ENCODE results near the gene SGCB. TPM values are rescaled to one million over a fixed set of nuclear protein-coding genes. Genes with fewer than 3 reads are reported as not detected.
"Not testable (repeated sequence)": the region's sequence is repeated elsewhere in the genome, so short reads cannot be mapped to it uniquely, and the experiment has no call there.

SGCB gene
- 10 to 100 TPM; 12.1 to 12.6 TPM for total RNA-seq

DNA sequence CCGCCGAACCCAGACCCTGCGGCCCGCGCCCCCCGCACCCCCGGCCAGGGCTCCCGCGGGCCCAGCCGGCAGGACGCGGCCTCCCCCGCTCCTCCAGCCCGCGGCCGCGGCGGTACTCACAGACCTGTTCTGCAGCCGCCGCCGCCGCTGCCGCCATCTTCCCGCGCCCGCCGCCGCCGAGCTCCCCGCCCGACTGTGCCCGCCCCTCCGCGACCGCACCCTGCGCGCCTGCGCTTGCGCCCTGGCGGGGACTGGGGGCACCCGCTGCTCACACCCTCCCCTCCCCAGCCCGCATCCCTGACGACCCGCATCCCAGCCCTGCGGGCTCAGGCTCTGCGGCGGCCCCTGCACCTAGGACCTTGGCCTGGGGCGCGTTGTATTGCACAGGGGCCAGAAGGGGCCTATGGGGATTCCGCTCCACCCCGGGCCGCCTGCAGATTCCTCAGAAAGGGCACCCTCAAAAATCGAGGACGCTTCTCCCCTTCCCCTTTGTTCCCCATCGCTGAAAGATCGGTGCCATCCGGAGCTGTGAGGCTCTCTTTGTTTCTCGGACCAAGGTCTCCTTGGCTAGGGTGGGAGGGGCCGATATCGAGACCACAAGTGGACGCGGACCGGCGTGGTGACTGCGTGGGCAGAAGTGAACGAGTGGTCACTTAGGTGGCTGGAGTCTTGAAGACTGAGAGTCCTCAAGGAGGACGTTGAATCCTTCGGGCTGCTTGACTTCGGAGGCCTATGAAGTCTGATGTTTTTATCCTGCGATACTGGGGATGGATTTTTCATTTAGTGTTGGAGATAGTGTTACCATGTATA is at the start of gene SGCB:
SGCB (minus strand) TSS at position 197 of the 810 bp plus-strand sequence; CDS start at position 157, 40 bp downstream.
- CTCF ChIA-PET, result interaction anchor here (1.3 to 1.8 kb wide), 3 partner anchors 10 to 206 kb away, joined by 3 to 7 read pairs (median 3); partner anchors contain the start of gene DCUN1D4
- ATAC-seq (peak; percentile 95), DNase-seq (peak; percentile 77)
- peaks cover 35% of the 10 kb centered on the region for H3K27me3 Mint-ChIP-seq
- peak within 1 kb of the TSS; percentile 81 for H3K4me3 Mint-ChIP-seq
- peak within 1 kb of the TSS; percentile 74 for H3K27ac Mint-ChIP-seq
- H3K36me3 Mint-ChIP-seq, result peaks cover 6% of the 10 kb centered on the region
- H3K4me1 Mint-ChIP-seq, result peaks cover 27% of the 10 kb centered on the region
- H3K9me3 Mint-ChIP-seq (ENCODE audit: low read depth), result no peaks in the 10 kb centered on the region

- H3K9me3 Mint-ChIP-seq (ENCODE audit: low read depth); CTCF ChIA-PET; H3K36me3 Mint-ChIP-seq; H3K4me3 Mint-ChIP-seq; H3K4me1 Mint-ChIP-seq; H3K27me3 Mint-ChIP-seq; H3K27ac Mint-ChIP-seq; ATAC-seq; DNase-seq: not testable (repeated sequence)
These were observed 48.3 kb upstream of the SGCB start for GRCh38 chr4:52086425-52086824.

GRCh38 chr4:52081216-52081615 is 43.1 kb upstream of the SGCB start:
- Mint-ChIP-seq H3K36me3 (no peaks in the 10 kb centered on the region), H3K9me3 (ENCODE audit: low read depth) (no peaks in the 10 kb centered on the region), H3K27ac (no peak overlapping the region), H3K4me3 (no peak overlapping the region), H3K4me1 (no peaks in the 10 kb centered on the region), H3K27me3 (peaks cover 34% of the 10 kb centered on the region)
- ATAC-seq, result no peak
- CTCF ChIA-PET, result no interaction called here
- DNase-seq, result no peak

DNA sequence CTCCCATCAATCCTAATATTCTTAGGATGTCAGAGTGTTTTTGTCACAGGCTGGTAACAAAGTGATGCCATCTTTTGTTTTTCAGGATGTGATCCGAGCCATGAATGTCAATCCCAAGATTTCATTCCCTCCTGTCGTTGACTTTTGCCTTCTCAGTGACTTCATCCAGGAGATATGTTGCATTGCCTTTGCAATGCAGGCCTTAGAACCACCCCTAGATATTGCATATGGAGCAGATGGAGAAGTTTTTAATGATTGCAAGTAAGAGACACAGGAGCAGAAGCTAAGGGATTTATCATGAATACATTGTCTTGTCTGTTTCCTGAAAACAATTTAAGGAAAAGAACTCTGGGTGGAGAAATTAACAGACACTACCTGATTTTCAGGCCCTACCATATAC is 41.6 kb upstream of the SGCB start:
- CTCF ChIA-PET, result no interaction called here
- no peaks in the 10 kb centered on the region for H3K9me3 Mint-ChIP-seq (ENCODE audit: low read depth)
- DNase-seq (no peak), ATAC-seq (no peak)
- H3K36me3 Mint-ChIP-seq, result no peaks in the 10 kb centered on the region
- peaks cover 50% of the 10 kb centered on the region for H3K27me3 Mint-ChIP-seq
- no peaks in the 10 kb centered on the region for H3K4me1 Mint-ChIP-seq
- H3K27ac Mint-ChIP-seq, result no peak overlapping the region
- no peak overlapping the region for H3K4me3 Mint-ChIP-seq

DNA sequence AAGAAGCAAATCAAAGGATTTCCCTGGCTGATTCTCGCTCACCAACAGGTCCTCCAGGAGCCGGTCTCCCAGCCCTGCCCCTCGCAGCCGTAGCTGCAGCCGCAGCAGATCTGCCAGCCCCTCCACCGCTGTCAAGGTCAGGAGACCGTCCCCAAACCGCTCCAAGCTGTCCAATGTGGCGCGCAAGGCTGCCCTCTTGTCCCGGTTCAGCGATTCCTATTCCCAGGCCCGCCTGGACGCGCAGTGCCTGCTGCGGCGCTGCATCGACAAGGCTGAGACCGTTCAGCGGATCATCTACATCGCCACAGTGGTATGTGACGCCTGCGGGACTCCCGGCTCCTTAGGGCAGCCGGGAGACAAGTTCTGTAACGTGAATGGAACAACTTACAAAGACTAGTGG is 38.6 kb upstream of the SGCB start:
- no peaks in the 10 kb centered on the region for H3K9me3 Mint-ChIP-seq (ENCODE audit: low read depth)
- H3K4me1 Mint-ChIP-seq, result no peaks in the 10 kb centered on the region
- DNase-seq (no peak), ATAC-seq (no peak)
- CTCF ChIA-PET, result no interaction called here
- peaks cover 56% of the 10 kb centered on the region for H3K27me3 Mint-ChIP-seq
- no peak overlapping the region for H3K4me3 Mint-ChIP-seq
- no peak overlapping the region for H3K27ac Mint-ChIP-seq
- H3K36me3 Mint-ChIP-seq, result no peaks in the 10 kb centered on the region

GRCh38 chr4:52071791-52072546 is 33.9 kb upstream of the SGCB start:
- Mint-ChIP-seq H3K4me3 (no peak overlapping the region), H3K36me3 (no peaks in the 10 kb centered on the region), H3K27ac (no peak overlapping the region), H3K9me3 (ENCODE audit: low read depth) (no peaks in the 10 kb centered on the region), H3K4me1 (no peaks in the 10 kb centered on the region), H3K27me3 (peaks cover 46% of the 10 kb centered on the region)
- CTCF ChIA-PET, result no interaction called here
- DNase-seq, result no peak
- no peak for ATAC-seq

DNA sequence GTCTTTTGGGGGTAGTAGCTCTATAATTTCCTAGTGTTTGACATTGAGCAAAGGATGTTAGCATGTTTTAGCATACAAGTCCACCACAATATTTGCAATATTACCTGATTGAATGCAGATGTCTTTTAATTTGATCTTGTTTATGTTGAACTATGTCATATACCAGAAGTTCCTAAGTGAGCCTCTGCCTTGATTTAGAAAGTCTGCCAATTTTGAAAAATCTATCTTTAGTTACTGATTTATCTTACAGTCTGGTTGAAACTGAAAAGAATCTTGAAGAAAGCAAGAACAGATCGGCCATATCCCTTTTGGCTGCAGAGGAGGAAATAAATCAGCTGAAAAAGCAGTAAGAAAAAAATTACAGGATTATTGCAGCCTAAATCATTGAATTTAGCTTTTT is 31.5 kb upstream of the SGCB start:
- ATAC-seq (no peak), DNase-seq (no peak)
- no peaks in the 10 kb centered on the region for H3K4me1 Mint-ChIP-seq
- H3K36me3 Mint-ChIP-seq, result no peaks in the 10 kb centered on the region
- peaks cover 24% of the 10 kb centered on the region for H3K27me3 Mint-ChIP-seq
- H3K9me3 Mint-ChIP-seq (ENCODE audit: low read depth), result no peaks in the 10 kb centered on the region
- no peak overlapping the region for H3K27ac Mint-ChIP-seq
- H3K4me3 Mint-ChIP-seq, result no peak overlapping the region
- CTCF ChIA-PET, result no interaction called here

GRCh38 chr4:52059372-52059771 is 21.3 kb upstream of the SGCB start:
- H3K4me1 Mint-ChIP-seq, result no peaks in the 10 kb centered on the region
- no peaks in the 10 kb centered on the region for H3K9me3 Mint-ChIP-seq (ENCODE audit: low read depth)
- no peak overlapping the region for H3K4me3 Mint-ChIP-seq
- ATAC-seq, result no peak
- peaks cover 17% of the 10 kb centered on the region for H3K27me3 Mint-ChIP-seq
- CTCF ChIA-PET, result no interaction called here
- no peaks in the 10 kb centered on the region for H3K36me3 Mint-ChIP-seq
- DNase-seq, result no peak
- no peak overlapping the region for H3K27ac Mint-ChIP-seq

DNA sequence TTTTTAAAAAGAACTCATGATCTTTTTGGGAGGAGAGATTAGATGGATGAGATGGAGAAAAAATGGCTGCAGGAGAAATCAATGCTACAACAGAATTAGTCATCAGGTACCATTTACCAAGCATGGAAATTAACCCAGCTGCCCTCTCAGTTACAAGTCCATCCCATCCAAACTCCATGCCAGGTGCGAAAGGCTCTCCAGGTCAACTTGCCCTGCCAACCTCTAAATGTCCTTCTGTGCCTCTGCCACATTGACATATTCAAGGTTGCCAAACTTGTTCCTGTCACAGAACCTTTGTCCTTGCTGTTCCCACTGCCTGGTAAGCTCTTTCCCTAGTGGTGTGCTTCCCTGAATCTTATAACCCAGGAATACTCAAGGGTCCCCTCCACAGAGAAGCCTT is 20.2 kb upstream of the SGCB start:
- peaks cover 26% of the 10 kb centered on the region for H3K27me3 Mint-ChIP-seq
- no peak for ATAC-seq
- H3K36me3 Mint-ChIP-seq, result no peaks in the 10 kb centered on the region
- no peaks in the 10 kb centered on the region for H3K4me1 Mint-ChIP-seq
- CTCF ChIA-PET, result no interaction called here
- no peaks in the 10 kb centered on the region for H3K9me3 Mint-ChIP-seq (ENCODE audit: low read depth)
- H3K4me3 Mint-ChIP-seq, result no peak overlapping the region
- DNase-seq, result no peak
- no peak overlapping the region for H3K27ac Mint-ChIP-seq

GRCh38 chr4:52057196-52057595 is 19.1 kb upstream of the SGCB start:
- Mint-ChIP-seq H3K36me3 (no peaks in the 10 kb centered on the region), H3K9me3 (ENCODE audit: low read depth) (no peaks in the 10 kb centered on the region), H3K27me3 (peaks cover 34% of the 10 kb centered on the region), H3K4me1 (peaks cover 3% of the 10 kb centered on the region), H3K27ac (no peak overlapping the region), H3K4me3 (no peak overlapping the region)
- DNase-seq (no peak), ATAC-seq (no peak)
- CTCF ChIA-PET, result no interaction called here

DNA sequence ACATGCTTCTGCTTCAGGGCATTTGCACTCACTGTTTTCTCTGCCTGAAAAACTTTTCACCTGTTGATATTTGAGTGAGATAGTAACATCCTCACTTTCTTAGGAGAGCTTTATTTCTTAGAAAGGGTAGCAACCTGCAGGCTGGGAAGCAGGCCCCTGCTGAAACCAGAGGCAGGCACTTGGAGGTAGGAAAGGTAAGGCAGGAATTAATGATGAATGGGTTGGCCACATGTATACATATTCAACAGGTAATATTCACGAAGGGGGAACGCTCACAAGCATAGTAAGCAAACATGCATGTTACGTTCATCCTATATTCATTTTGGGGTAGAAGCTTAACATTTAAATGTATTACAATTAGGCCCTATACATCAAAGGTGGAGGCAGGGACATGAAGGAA is 16.2 kb upstream of the SGCB start:
- no peak overlapping the region for H3K27ac Mint-ChIP-seq
- peaks cover 15% of the 10 kb centered on the region for H3K4me1 Mint-ChIP-seq
- DNase-seq (no peak), ATAC-seq (no peak)
- peaks cover 50% of the 10 kb centered on the region for H3K27me3 Mint-ChIP-seq
- no peaks in the 10 kb centered on the region for H3K9me3 Mint-ChIP-seq (ENCODE audit: low read depth)
- no peak overlapping the region for H3K4me3 Mint-ChIP-seq
- H3K36me3 Mint-ChIP-seq, result no peaks in the 10 kb centered on the region
- CTCF ChIA-PET, result no interaction called here

DNA sequence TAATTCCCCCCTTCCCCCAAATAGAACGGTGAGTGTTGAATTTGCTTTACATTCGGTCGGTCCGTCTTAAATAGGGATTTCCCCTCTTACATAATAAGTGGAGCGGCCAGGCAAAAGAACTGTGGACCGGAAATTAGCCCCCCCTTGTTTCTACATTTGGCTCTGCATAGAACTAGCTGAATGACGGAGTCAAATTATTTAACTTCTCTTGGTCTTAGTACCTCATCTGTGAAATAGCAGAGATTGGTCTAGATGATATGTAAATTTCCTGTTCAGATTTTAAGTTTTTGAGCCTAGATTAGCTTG is 14.3 kb upstream of the SGCB start:
- H3K4me3 Mint-ChIP-seq, result peak overlapping the region; percentile 61
- H3K27ac Mint-ChIP-seq, result no peak overlapping the region

DNA sequence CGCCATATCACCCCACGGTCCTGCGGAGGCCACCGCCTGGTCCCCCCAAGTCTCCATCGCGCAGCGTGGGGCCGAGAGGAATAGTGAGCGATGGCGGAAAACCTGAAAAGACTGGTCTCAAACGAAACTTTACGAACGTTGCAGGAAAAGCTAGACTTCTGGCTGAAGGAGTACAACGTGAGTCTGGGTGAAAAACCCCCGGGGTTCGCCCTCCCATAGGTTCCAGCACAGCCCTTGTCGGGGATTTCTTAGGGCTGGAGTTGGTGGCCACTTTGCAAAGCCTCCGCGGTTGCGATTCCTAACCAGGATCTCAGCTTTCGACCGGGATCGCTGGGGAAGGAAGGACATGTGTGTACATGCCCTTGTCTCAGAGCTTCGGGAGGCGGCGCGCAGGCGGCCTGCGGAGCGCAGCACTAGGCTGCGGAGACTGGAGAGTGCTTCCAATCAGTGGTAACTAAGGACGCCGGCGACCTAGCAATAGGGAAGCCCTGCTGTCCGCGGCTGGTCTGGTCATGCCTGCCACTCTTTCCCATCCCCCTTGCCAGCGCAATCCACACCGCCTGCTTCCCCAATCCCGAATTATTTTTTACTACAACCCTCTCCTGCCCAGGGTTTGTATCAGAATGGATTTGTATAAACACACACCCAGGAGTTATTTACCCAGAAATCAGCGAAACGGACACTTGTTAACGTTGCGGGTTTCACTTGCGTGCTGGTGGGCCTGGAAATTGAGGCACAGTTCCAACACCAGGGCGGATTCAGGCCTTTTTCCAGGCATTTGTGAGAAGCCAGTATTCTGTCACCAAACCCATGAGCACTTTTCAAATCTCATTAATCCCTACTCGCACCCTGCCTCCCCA is 13.7 kb upstream of the SGCB start:
- DNase-seq, result no peak
- Mint-ChIP-seq H3K36me3 (no peaks in the 10 kb centered on the region), H3K4me3 (peak overlapping the region; percentile 61), H3K4me1 (peaks cover 15% of the 10 kb centered on the region), H3K27me3 (peaks cover 62% of the 10 kb centered on the region), H3K27ac (no peak overlapping the region), H3K9me3 (ENCODE audit: low read depth) (no peaks in the 10 kb centered on the region)
- CTCF ChIA-PET, result no interaction called here
- peak; percentile 49 for ATAC-seq

More for the DNA sequence above, 14.3 kb upstream of the SGCB start:
- Mint-ChIP-seq H3K9me3 (ENCODE audit: low read depth) (no peaks in the 10 kb centered on the region), H3K27me3 (peaks cover 57% of the 10 kb centered on the region), H3K36me3 (no peaks in the 10 kb centered on the region), H3K4me1 (peaks cover 15% of the 10 kb centered on the region)
- DNase-seq (no peak), ATAC-seq (no peak)
- CTCF ChIA-PET, result no interaction called here

Measured in activated CD8-positive, alpha-beta memory T cell treated with anti-CD3 and anti-CD28 coated beads, Interleukin-2, amount 10 ng/mL, durations not matched to agents 7 days and 5 days (primary cell).